DOHH2 (cell line): ENCODE measurements around the gene SPTBN1.

Source experiments
- H3F3A ChIP-seq: fragments of 200-600 bp; sonication (generic), shearing (Covaris generic); 2 replicates; pipeline ENCODE4 v1.6.0; 2016; ENCODE audit warnings: antibody characterized with exemption, mild to moderate bottlenecking; ENCODE audit not compliant: control insufficient read depth, insufficient read depth
- H3K27ac ChIP-seq: fragments of 200-600 bp; sonication (generic); 2 replicates; pipeline ENCODE4 v1.5.1; 2014; ENCODE audit warnings: low read depth, mild to moderate bottlenecking, low read length, moderate library complexity
- H3K27me3 ChIP-seq: fragments of 200-600 bp; sonication (generic); 2 replicates; pipeline ENCODE4 v1.6.1; 2014; ENCODE audit warnings: mild to moderate bottlenecking, low read length, mixed read lengths; ENCODE audit not compliant: control insufficient read depth
- H3K36me3 ChIP-seq: fragments of 200-600 bp; sonication (generic); 2 replicates; pipeline ENCODE4 v1.6.1; 2014; ENCODE audit warnings: mild to moderate bottlenecking, low read length, moderate library complexity, mixed read lengths; ENCODE audit not compliant: control insufficient read depth
- H3K4me1 ChIP-seq: fragments of 200-600 bp; sonication (generic); 2 replicates; pipeline ENCODE4 v1.6.1; 2014; ENCODE audit warnings: mild to moderate bottlenecking, low read length, mixed read lengths; ENCODE audit not compliant: control insufficient read depth
- H3K4me2 ChIP-seq: fragments of 200-600 bp; sonication (generic); 2 replicates; pipeline ENCODE4 v1.6.0; 2014; ENCODE audit warnings: mild to moderate bottlenecking, low read length, moderate library complexity
- H3K4me3 ChIP-seq: fragments of 200-600 bp; sonication (generic); 2 replicates; pipeline ENCODE4 v1.5.1; 2014; ENCODE audit warnings: mild to moderate bottlenecking, low read length, mixed read lengths
- H3K79me2 ChIP-seq: fragments of 200-600 bp; sonication (generic); 2 replicates; pipeline ENCODE4 v1.6.1; 2014; ENCODE audit warnings: mild to moderate bottlenecking, low read length, mixed read lengths; ENCODE audit not compliant: control insufficient read depth
- H3K9me2 ChIP-seq: fragments of 200-600 bp; sonication (generic); replicated peaks from 2 replicates; pipeline ENCODE4 v1.6.1; 2014; ENCODE audit warnings: mild to moderate bottlenecking, low read length, mixed read lengths; ENCODE audit not compliant: control insufficient read depth
- H3K9me3 ChIP-seq: fragments of 200-600 bp; sonication (generic); 2 replicates; pipeline ENCODE4 v1.6.1; 2014; ENCODE audit warnings: antibody characterized with exemption, low read length, mixed read lengths; ENCODE audit not compliant: control insufficient read depth, insufficient read depth
- H4K20me1 ChIP-seq: fragments of 200-600 bp; sonication (generic); 2 replicates; pipeline ENCODE4 v1.6.0; 2014; ENCODE audit warnings: low read depth, mild to moderate bottlenecking, antibody characterized with exemption, low read length, moderate library complexity; ENCODE audit not compliant: control insufficient read depth, insufficient read depth
- CTCF ChIP-seq: fragments of 200-600 bp; sonication (generic); IDR thresholded peaks from one replicate; pipeline ENCODE4 v1.5.1; 2014; ENCODE audit warnings: antibody characterized with exemption, mild to moderate bottlenecking, low read depth, low read length; ENCODE audit not compliant: poor library complexity, severe bottlenecking
- EZH2phosphoT487 ChIP-seq: fragments of 200-600 bp; sonication (generic); IDR thresholded peaks from 2 replicates; pipeline ENCODE4 v1.6.1; 2017; ENCODE audit warnings: borderline replicate concordance, mild to moderate bottlenecking, antibody characterized with exemption, low read length, moderate library complexity, mixed read lengths

The SPTBN1 gene

GRCh38 chr2:54677476-54678265, 221.5 kb downstream of the SPTBN1 start:
- Histone ChIP-seq H3K4me2 (no peak overlapping the region), H4K20me1 (no peaks in the 10 kb centered on the region), H3K27me3 (0 out of 2 replicates have a peak, but pooled peaks cover 3% of the 10 kb centered on the region), H3K4me3 (no peak overlapping the region), H3K9me2 (no peaks in the 10 kb centered on the region), H3K9me3 (no peaks in the 10 kb centered on the region), H3K27ac (no peak overlapping the region), H3K79me2 (no peaks in the 10 kb centered on the region), H3K4me1 (peaks cover 20% of the 10 kb centered on the region), H3K36me3 (no peaks in the 10 kb centered on the region), H3F3A (no peaks in the 10 kb centered on the region)
- TF ChIP-seq CTCF (no peak), EZH2phosphoT487 (no peak)

DNA sequence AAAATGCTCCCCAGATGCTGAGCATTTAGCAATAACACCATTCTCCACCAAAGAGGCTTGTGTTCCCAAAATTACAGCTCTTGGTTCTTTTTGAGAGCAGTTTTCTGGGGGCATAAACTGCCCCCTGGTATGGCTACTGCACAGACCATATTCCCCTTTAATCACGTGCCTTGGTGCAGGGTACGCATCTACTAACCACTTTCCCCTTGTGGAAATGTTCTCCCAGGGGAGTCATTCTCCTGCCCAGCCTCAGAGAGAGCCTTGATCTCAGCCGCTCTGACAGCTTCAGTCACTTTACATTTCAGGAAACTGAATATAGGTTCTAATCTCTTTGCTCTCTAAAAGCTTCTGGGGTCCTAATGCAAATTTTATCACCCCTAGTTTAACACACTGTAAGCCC, 222.6 kb downstream of the SPTBN1 start:
- Histone ChIP-seq H3K9me2 (no peaks in the 10 kb centered on the region), H3K79me2 (no peaks in the 10 kb centered on the region), H3K9me3 (no peaks in the 10 kb centered on the region), H3K4me3 (no peak overlapping the region), H3F3A (no peaks in the 10 kb centered on the region), H3K27ac (no peak overlapping the region), H4K20me1 (no peaks in the 10 kb centered on the region), H3K36me3 (no peaks in the 10 kb centered on the region), H3K4me2 (no peak overlapping the region), H3K27me3 (0 out of 2 replicates have a peak, but pooled peaks cover 3% of the 10 kb centered on the region), H3K4me1 (peaks cover 11% of the 10 kb centered on the region)
- TF ChIP-seq EZH2phosphoT487 (no peak), CTCF (no peak)

GRCh38 chr2:54680397-54681041, 224.4 kb downstream of the SPTBN1 start:
- H3K4me3 ChIP-seq = no peak overlapping the region
- H3K36me3 ChIP-seq = no peaks in the 10 kb centered on the region
- no peaks in the 10 kb centered on the region for H3K79me2 ChIP-seq
- H3K9me3 ChIP-seq = no peaks in the 10 kb centered on the region
- H3K9me2 ChIP-seq = no peaks in the 10 kb centered on the region
- no peak overlapping the region for H3K27ac ChIP-seq
- H4K20me1 ChIP-seq = no peaks in the 10 kb centered on the region
- TF ChIP-seq EZH2phosphoT487 = no peak
- no peak for TF ChIP-seq CTCF
- no peaks in the 10 kb centered on the region for H3F3A ChIP-seq
- peaks cover 11% of the 10 kb centered on the region for H3K4me1 ChIP-seq
- H3K4me2 ChIP-seq = no peak overlapping the region
- 0 out of 2 replicates have a peak, but pooled peaks cover 3% of the 10 kb centered on the region for H3K27me3 ChIP-seq
